WERI-Rb-1 (cell line): Measurements from ENCODE around the gene EDA2R.

Experiments
- DNase-seq: peaks from one replicate; pipeline ENCODE4 v3.0.0-alpha.2; 2020
- H3K27ac ChIP-seq: fragments of 250-450 bp; sonication (Bioruptor Pico); 2 replicates; pipeline ENCODE4 v1.5.1; 2020; ENCODE audit warnings: mild to moderate bottlenecking, moderate library complexity
- H3K27me3 ChIP-seq: fragments of 250-450 bp; sonication (Bioruptor Pico); 2 replicates; pipeline ENCODE4 v1.5.1; 2021; ENCODE audit warnings: mild to moderate bottlenecking, low read depth, moderate library complexity; ENCODE audit not compliant: insufficient read depth, severe bottlenecking
- H3K36me3 ChIP-seq: fragments of 250-450 bp; sonication (Bioruptor Pico); 2 replicates; pipeline ENCODE4 v1.5.1; 2020; ENCODE audit warnings: mild to moderate bottlenecking, moderate library complexity
- H3K4me3 ChIP-seq: 2 replicates; pipeline ENCODE4 v1.5.1; 2011; ENCODE audit warnings: low read depth, mild to moderate bottlenecking, control low read depth, low read length
- H3K9me3 ChIP-seq: fragments of 250-450 bp; sonication (Bioruptor Pico); 2 replicates; pipeline ENCODE4 v1.5.1; 2021; ENCODE audit warnings: mild to moderate bottlenecking, moderate library complexity; ENCODE audit not compliant: severe bottlenecking
- TF ChIP-seq, protein P1 (sequence below): IDR thresholded peaks from 2 replicates; pipeline ENCODE4 v1.5.1; 2011; ENCODE audit warnings: low read depth, mild to moderate bottlenecking, control low read depth, inconsistent platforms, low read length

The EDA2R gene

DNA sequence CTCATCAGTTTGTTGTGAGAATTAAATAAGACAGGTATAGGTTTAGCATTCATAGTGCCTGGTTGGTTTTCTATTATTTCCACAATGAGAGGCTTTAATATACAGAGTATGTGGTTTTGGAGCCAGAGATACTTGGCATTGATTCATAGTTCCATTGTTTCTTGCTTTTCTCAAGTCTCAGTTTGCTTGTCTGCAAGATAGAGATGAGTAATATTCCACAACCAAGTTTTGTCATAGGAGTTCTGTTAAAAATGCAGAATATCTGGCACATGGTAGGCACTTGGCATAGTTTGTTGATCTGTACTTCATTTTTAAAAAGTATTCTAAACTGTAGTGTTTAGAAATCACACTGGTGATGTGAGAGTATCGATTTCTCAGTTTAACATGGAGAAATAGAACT is 37.5 kb upstream of the EDA2R start:
- TF ChIP-seq, protein P1, sequence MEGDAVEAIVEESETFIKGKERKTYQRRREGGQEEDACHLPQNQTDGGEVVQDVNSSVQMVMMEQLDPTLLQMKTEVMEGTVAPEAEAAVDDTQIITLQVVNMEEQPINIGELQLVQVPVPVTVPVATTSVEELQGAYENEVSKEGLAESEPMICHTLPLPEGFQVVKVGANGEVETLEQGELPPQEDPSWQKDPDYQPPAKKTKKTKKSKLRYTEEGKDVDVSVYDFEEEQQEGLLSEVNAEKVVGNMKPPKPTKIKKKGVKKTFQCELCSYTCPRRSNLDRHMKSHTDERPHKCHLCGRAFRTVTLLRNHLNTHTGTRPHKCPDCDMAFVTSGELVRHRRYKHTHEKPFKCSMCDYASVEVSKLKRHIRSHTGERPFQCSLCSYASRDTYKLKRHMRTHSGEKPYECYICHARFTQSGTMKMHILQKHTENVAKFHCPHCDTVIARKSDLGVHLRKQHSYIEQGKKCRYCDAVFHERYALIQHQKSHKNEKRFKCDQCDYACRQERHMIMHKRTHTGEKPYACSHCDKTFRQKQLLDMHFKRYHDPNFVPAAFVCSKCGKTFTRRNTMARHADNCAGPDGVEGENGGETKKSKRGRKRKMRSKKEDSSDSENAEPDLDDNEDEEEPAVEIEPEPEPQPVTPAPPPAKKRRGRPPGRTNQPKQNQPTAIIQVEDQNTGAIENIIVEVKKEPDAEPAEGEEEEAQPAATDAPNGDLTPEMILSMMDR, result no peak
- H3K4me3 ChIP-seq, result no peak overlapping the region
- no peaks in the 10 kb centered on the region for H3K36me3 ChIP-seq
- H3K27me3 ChIP-seq, result peaks cover 13% of the 10 kb centered on the region
- no peaks in the 10 kb centered on the region for H3K9me3 ChIP-seq
- DNase-seq, result no peak
- H3K27ac ChIP-seq, result no peak overlapping the region

DNA sequence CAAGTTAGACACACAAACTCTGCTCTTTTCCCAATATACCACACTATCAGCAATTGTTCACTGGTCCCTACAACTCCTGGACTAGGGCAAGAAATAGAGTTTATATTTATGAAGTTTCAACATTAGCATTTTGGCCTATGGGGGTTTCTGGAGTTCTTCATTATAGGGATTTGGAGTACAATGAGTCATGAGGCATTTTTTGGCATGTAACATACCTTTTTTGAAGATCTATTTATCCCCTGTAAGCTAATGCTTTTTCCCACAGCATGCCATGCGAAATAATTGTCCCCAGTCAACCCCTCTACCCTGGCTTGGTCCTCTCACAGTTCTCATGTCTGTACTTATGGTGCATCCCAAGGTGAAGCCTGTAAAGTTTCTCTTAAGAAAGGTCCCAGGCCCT is 36.7 kb upstream of the EDA2R start:
- DNase-seq, result no peak
- Histone ChIP-seq H3K36me3 (no peaks in the 10 kb centered on the region), H3K9me3 (no peaks in the 10 kb centered on the region), H3K27ac (no peak overlapping the region), H3K27me3 (peaks cover 13% of the 10 kb centered on the region), H3K4me3 (no peak overlapping the region)
- TF ChIP-seq, protein P1, result no peak

DNA sequence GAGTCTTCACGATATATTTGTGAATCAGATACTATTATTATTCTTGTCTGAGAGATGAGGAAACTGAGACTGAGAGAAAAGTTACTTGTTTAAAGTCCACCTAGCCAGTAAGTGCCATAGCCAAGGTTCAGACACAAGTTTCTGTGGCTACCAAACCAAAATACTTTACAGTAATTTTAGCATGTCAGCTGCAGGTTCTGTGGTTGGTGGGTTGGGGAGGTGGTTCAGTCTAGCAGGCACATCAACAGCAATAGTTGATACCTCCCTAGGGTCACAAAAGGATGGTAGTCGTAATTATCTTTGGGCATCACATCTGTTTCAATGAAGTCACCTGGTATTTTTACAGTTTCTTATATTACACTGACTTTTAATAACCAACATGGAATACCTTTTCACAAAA is 35.6 kb upstream of the EDA2R start:
- H3K27ac ChIP-seq, result no peak overlapping the region
- DNase-seq, result no peak

DNA sequence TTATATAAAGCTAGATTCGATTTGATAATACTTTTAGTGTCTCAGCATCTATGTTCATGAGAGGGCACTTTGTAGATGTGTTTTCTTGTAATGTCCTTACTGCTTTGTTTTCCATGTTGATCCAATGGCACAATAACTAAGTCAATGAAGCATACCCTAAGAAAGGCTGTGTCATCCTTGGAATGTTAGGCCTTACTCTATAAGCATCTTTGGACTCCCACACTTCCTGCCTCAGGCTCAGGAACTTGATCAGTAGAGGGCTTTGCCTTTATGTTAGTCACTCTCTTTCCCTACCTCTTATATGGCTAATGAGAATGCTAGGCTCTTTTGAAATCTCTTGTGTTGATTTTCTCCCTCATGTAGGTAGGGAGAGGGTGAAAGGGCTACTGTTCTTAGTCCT is 33.2 kb upstream of the EDA2R start:
- TF ChIP-seq, protein P1, result no peak
- Histone ChIP-seq H3K27me3 (peaks cover 6% of the 10 kb centered on the region), H3K4me3 (no peak overlapping the region), H3K27ac (no peak overlapping the region), H3K36me3 (no peaks in the 10 kb centered on the region), H3K9me3 (no peaks in the 10 kb centered on the region)
- DNase-seq, result no peak

More for the DNA sequence above, 35.6 kb upstream of the EDA2R start:
- no peaks in the 10 kb centered on the region for H3K9me3 ChIP-seq
- peaks cover 6% of the 10 kb centered on the region for H3K27me3 ChIP-seq
- TF ChIP-seq, protein P1, result no peak
- no peaks in the 10 kb centered on the region for H3K36me3 ChIP-seq
- no peak overlapping the region for H3K4me3 ChIP-seq

DNA sequence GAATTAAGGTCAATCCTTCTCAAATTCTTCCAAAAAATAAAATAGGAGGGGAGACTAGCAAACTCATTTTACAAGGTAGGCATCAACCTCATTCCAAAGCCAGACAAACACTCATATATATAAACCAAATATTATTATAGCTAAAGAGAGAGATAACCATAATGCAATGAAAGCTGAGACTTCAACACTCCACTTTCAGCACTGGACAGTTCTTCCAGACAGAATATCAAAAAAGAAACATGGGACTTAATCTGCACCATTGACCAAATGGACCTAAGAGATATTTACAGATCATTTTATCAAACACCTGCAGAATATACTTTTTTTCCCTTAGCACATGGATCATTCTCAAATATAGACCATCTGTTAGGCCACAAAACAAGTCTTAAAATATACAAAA is 15.5 kb upstream of the EDA2R start:
- TF ChIP-seq, protein P1, result no peak
- Histone ChIP-seq H3K36me3 (no peaks in the 10 kb centered on the region), H3K4me3 (no peak overlapping the region), H3K27ac (no peak overlapping the region), H3K9me3 (no peaks in the 10 kb centered on the region), H3K27me3 (peaks cover 15% of the 10 kb centered on the region)
- no peak for DNase-seq

DNA sequence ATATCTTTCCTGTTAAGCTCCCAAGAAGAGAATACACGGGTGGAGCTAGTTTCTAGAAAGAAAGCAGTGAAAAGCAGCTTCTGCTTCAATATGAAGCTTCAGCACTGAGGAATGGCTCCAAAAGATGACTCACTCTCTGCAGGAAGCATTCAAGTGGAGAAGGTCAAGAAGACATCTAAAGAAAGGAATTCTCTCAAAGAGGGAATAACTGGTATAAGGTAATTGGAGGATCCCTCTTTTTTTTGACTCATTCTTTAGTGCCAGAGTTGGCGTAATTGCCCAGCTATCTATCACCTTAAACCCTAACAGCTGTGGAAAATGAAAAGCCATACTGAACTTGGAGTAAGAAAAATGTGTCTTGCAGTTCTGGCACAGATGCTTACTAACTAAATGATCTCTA is 3.5 kb downstream of the EDA2R start:
- H3K27ac ChIP-seq, result no peak overlapping the region
- no peak for DNase-seq

More for the DNA sequence above, 3.5 kb downstream of the EDA2R start:
- H3K4me3 ChIP-seq, result no peak overlapping the region
- TF ChIP-seq, protein P1, result no peak
- H3K27me3 ChIP-seq, result no peaks in the 10 kb centered on the region
- no peaks in the 10 kb centered on the region for H3K9me3 ChIP-seq
- H3K36me3 ChIP-seq, result no peaks in the 10 kb centered on the region
